Bronchial epithelial cell (primary cell): ENCODE results near the gene JOSD2. TPM values are rescaled to one million over a fixed set of nuclear protein-coding genes. Genes with fewer than 3 reads are reported as not detected.
"Not testable (repeated sequence)": the region's sequence is repeated elsewhere in the genome, so short reads cannot be mapped to it uniquely, and the experiment has no call there.

Experiments used
- DNase-seq: peaks from one replicate; pipeline ENCODE4 v3.0.0-alpha.2; 2010; ENCODE audit warnings: low read depth
- FAIRE-seq: peaks from 2 replicates; lab custom pipeline; 2011; peaks lifted over from hg19 to GRCh38; lab: Jason Lieb, UNC
- H3K27me3 ChIP-seq: 2 replicates; pipeline ENCODE4 v1.5.1; 2011; ENCODE audit warnings: low read length; ENCODE audit not compliant: control insufficient read depth, insufficient read depth
- H3K36me3 ChIP-seq: 2 replicates; pipeline ENCODE4 v1.5.1; 2011; ENCODE audit warnings: low read length; ENCODE audit not compliant: control insufficient read depth, insufficient read depth
- H3K4me3 ChIP-seq: 2 replicates; pipeline ENCODE4 v1.5.1; 2011; ENCODE audit warnings: mild to moderate bottlenecking, low read depth, low read length, control low read depth
- total RNA-seq: library from RNA; depleted of rRNA; stranded (reverse); fragments of >200 nt; gene quantifications from 2 replicates; pipeline ENCODE4 v1.2.1, GENCODE V29; 2014
- TF ChIP-seq, protein P1 (sequence below): IDR thresholded peaks from 2 replicates; pipeline ENCODE4 v1.5.1; 2011; ENCODE audit warnings: mild to moderate bottlenecking, moderate library complexity, low read length, control low read depth, inconsistent platforms; ENCODE audit not compliant: insufficient read depth, severe bottlenecking

Gene JOSD2
- total RNA-seq, 1 donor from 2014 or later = 10.5 TPM

DNA sequence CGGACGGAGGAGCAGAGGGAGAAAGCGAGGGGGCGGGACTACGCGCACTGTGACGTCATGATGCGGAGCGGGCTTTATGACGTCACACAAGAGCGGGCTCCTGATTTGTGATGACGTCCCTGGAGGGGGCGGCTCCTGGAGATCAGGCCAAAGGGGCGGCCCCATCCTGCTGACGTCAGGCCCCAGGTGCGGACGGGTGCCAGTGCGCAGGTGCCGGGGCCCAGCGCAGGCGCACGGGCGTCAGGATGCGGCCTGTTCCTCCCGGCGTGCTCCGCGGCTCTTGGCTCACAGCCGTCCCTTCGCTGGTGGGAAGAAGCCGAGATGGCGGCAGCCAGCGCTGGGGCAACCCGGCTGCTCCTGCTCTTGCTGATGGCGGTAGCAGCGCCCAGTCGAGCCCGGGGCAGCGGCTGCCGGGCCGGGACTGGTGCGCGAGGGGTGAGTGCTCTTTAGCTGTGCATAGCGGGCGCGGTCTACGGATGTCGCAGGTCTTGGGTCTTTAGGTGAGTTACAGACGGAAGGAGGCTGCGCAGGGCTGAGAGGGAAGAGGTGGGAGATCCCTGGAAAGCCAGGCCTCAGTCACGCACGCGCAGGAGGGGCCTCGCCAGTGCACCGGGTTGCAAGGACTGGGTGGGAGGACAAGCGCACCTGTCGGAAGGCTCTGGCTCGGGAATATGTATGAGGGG, 34.6 kb downstream of the JOSD2 start, which contains the start of the genes EMC10 and GARIN5A:
Gene EMC10, plus strand, starts transcription at position 284 of the 683 bp plus-strand sequence. Its CDS starts 38 bp downstream, at position 322.
Gene GARIN5A, minus strand, starts transcription at position 625 of the 683 bp plus-strand sequence. Its CDS starts 460 bp downstream, at position 165.
- peak within 1 kb of the TSS; percentile 93 for H3K4me3 ChIP-seq
- H3K36me3 ChIP-seq = peaks cover 20% of the 10 kb centered on the region
- DNase-seq (peak; percentile 76), FAIRE-seq (no peak)
- TF ChIP-seq, protein P1, sequence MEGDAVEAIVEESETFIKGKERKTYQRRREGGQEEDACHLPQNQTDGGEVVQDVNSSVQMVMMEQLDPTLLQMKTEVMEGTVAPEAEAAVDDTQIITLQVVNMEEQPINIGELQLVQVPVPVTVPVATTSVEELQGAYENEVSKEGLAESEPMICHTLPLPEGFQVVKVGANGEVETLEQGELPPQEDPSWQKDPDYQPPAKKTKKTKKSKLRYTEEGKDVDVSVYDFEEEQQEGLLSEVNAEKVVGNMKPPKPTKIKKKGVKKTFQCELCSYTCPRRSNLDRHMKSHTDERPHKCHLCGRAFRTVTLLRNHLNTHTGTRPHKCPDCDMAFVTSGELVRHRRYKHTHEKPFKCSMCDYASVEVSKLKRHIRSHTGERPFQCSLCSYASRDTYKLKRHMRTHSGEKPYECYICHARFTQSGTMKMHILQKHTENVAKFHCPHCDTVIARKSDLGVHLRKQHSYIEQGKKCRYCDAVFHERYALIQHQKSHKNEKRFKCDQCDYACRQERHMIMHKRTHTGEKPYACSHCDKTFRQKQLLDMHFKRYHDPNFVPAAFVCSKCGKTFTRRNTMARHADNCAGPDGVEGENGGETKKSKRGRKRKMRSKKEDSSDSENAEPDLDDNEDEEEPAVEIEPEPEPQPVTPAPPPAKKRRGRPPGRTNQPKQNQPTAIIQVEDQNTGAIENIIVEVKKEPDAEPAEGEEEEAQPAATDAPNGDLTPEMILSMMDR = no peak
- no peaks in the 10 kb centered on the region for H3K27me3 ChIP-seq

- peak overlapping the region; percentile 93 for H3K4me3 ChIP-seq
- DNase-seq = no peak
- TF ChIP-seq, protein P1 = no peak
- no peaks in the 10 kb centered on the region for H3K27me3 ChIP-seq
- H3K36me3 ChIP-seq = peaks cover 19% of the 10 kb centered on the region
- no peak for FAIRE-seq
Observed at GRCh38 chr19:50475736-50476223, 35.2 kb downstream of the JOSD2 start.

GRCh38 chr19:50475101-50475568, 35.9 kb downstream of the JOSD2 start:
- H3K4me3 ChIP-seq = no peak overlapping the region
- FAIRE-seq (no peak), DNase-seq (no peak)
- TF ChIP-seq, protein P1 = no peak
- H3K27me3 ChIP-seq = no peaks in the 10 kb centered on the region
- H3K36me3 ChIP-seq = peaks cover 17% of the 10 kb centered on the region

DNA sequence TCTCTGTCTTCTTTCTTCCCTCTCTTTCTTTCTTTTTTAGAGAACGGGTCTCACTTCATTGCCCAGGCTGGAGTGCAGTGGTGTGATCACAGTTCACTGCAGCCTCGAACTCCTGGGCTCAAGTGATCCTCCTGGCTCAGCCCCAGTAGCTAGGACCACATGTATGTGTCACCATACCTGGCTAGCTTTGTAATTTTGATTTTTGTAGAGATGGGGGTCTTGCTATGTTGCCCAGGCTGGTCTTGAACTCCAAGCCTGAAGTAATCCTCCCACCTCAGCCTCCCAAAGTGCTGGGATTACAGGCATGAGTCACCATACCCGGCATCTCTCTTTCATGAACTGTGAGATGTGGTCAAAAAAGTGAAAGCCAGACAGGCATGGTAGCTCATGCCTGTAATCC, 37.7 kb downstream of the JOSD2 start:
- H3K36me3 ChIP-seq, H3K27me3 ChIP-seq, H3K4me3 ChIP-seq, FAIRE-seq, DNase-seq: not testable (repeated sequence)

- no peaks in the 10 kb centered on the region for H3K27me3 ChIP-seq
- H3K36me3 ChIP-seq = no peaks in the 10 kb centered on the region
- TF ChIP-seq, protein P1 = no peak
- no peak for DNase-seq
- no peak for FAIRE-seq
- H3K4me3 ChIP-seq = no peak overlapping the region
Observed at GRCh38 chr19:50468818-50469217, 42.2 kb downstream of the JOSD2 start.

- TF ChIP-seq, protein P1 = no peak
- H3K27me3 ChIP-seq = no peaks in the 10 kb centered on the region
- FAIRE-seq (no peak), DNase-seq (no peak)
- H3K4me3 ChIP-seq = no peak overlapping the region
- no peaks in the 10 kb centered on the region for H3K36me3 ChIP-seq
Observed at GRCh38 chr19:50467566-50467965, 43.4 kb downstream of the JOSD2 start.
